Gastroesophageal sphincter (tissue), 4 donors: ENCODE results near the gene PTCH1. TPM values are rescaled to one million over a fixed set of nuclear protein-coding genes. Genes with fewer than 3 reads are reported as not detected.

Source experiments
- ATAC-seq: fragments of 150-250 bp; one replicate; pipeline ENCODE4 v1.9.1; 2016; ENCODE audit warnings: mild to moderate bottlenecking, moderate library complexity
- H3K27ac ChIP-seq, 4 donors: fragments of 200-600 bp; sonication (generic) in 3 of 4; 1 replicate in 3 of 4; 2 replicates in 1 of 4; pipeline ENCODE4 v1.5.1; 2016 to 2019
- H3K27me3 ChIP-seq: fragments of 200-600 bp; sonication (generic); one replicate; pipeline ENCODE4 v1.5.1; 2019
- H3K36me3 ChIP-seq, 2 donors: fragments of 200-600 bp; sonication (generic); one replicate each; pipeline ENCODE4 v1.5.1; 2019; ENCODE audit warnings: control low read depth in 1 of 2
- H3K4me1 ChIP-seq, 3 donors: fragments of 200-600 bp; sonication (generic); 1 replicate in 2 of 3; 2 replicates in 1 of 3; pipeline ENCODE4 v1.5.1; 2016 to 2019; ENCODE audit warnings: control low read depth in 2 of 3
- H3K4me3 ChIP-seq, 2 donors: fragments of 200-600 bp; sonication (generic); one replicate each; pipeline ENCODE4 v1.5.1; 2019; ENCODE audit warnings: mild to moderate bottlenecking in 1 of 2, moderate library complexity in 1 of 2
- H3K9me3 ChIP-seq, 3 donors: fragments of 200-600 bp; sonication (generic); one replicate each; pipeline ENCODE4 v1.5.1; 2017 to 2019; ENCODE audit warnings: control low read depth in 2 of 3
- CTCF ChIP-seq, 4 experiments: fragments of 200-600 bp in 2 of 4; fragments of 450-650 bp in 2 of 4; sonication (generic) in 1 of 4; IDR thresholded peaks; one replicate each; pipeline ENCODE4 v1.5.1; 2017 to 2019; ENCODE audit warnings: antibody characterized with exemption in 4 of 4, mild to moderate bottlenecking in 2 of 4, moderate library complexity in 2 of 4
- EP300 ChIP-seq: sonication (generic); formaldehyde crosslinking; IDR thresholded peaks from one replicate; pipeline ENCODE4 v1.6.1; 2017; ENCODE audit warnings: antibody characterized with exemption, mild to moderate bottlenecking
- POLR2A ChIP-seq, 2 donors: fragments of 450-650 bp; IDR thresholded peaks; one replicate each; pipeline ENCODE4 v1.6.1; 2017; ENCODE audit warnings: antibody characterized with exemption in 2 of 2, mild to moderate bottlenecking in 2 of 2, moderate library complexity in 1 of 2
- POLR2AphosphoS5 ChIP-seq: sonication (generic); formaldehyde crosslinking; IDR thresholded peaks from one replicate; pipeline ENCODE4 v1.6.1; 2017; ENCODE audit warnings: antibody characterized with exemption
- WGBS, 2 donors: methylation state at CpG; one replicate each; pipeline ENCODE4 v1.1.5; 2018; ENCODE audit warnings: low coverage in 1 of 2; 5-methylcytosine and 5-hydroxymethylcytosine counted together
- total RNA-seq, 4 donors: library from RNA; depleted of rRNA; stranded (reverse); fragments of >200 nt; gene quantifications; one replicate each; pipeline ENCODE4 v1.1.0, GENCODE V29; 2016

Gene PTCH1
- total RNA-seq, 4 donors from 2014 or later = 12.5 to 20.3 (median 15.5) TPM

- ATAC-seq = no peak
- no peak overlapping the region for H3K4me3 ChIP-seq
- peaks cover 0 to 15% (median 0%) of the 10 kb centered on the region in 3 donors for H3K4me1 ChIP-seq
- no peaks in the 10 kb centered on the region for H3K27me3 ChIP-seq
- 93 to 98% methylated on average over 5 to 7 of the region's 7 CpGs for WGBS, 2 donors
- peaks cover 0 to 11% (median 0%) of the 10 kb centered on the region in 3 donors for H3K9me3 ChIP-seq
- no peaks in the 10 kb centered on the region for H3K36me3 ChIP-seq
- H3K27ac ChIP-seq = no peak overlapping the region
- TF ChIP-seq POLR2AphosphoS5 (no peak), POLR2A (IDR thresholded peaks at IDR 0.05) (no peak), CTCF (IDR thresholded peaks at IDR 0.05) (no peak), EP300 (no peak)
Measured at GRCh38 chr9:95429948-95430620, 86.7 kb downstream of the PTCH1 start.

- Histone ChIP-seq H3K9me3 (peaks cover 0 to 16% (median 0%) of the 10 kb centered on the region in 3 donors), H3K4me3 (no peak overlapping the region), H3K27ac (no peak overlapping the region), H3K27me3 (no peaks in the 10 kb centered on the region), H3K4me1 (peaks cover 0 to 15% (median 0%) of the 10 kb centered on the region in 3 donors), H3K36me3 (no peaks in the 10 kb centered on the region)
- 79 to 94% methylated on average over 5 to 6 of the region's 10 CpGs for WGBS, 2 donors
- TF ChIP-seq POLR2AphosphoS5 = no peak
- no peak for TF ChIP-seq EP300
- no peak for TF ChIP-seq POLR2A (IDR thresholded peaks at IDR 0.05)
- TF ChIP-seq CTCF (IDR thresholded peaks at IDR 0.05) = no peak
- no peak for ATAC-seq
Measured at GRCh38 chr9:95429096-95429495, 87.7 kb downstream of the PTCH1 start.

- ATAC-seq = no peak
- peaks cover 0 to 46% (median 0%) of the 10 kb centered on the region in 3 donors for H3K9me3 ChIP-seq
- peak overlapping the region in 3 of 4 donors; percentile 66 to 82 (median 82) for H3K27ac ChIP-seq
- H3K27me3 ChIP-seq = no peaks in the 10 kb centered on the region
- 44 to 65% methylated on average over 3 to 5 of the region's 11 CpGs for WGBS, 2 donors
- peaks cover 0 to 15% (median 0%) of the 10 kb centered on the region in 3 donors for H3K4me1 ChIP-seq
- H3K36me3 ChIP-seq = peaks cover 0 to 9% of the 10 kb centered on the region in 2 donors
- H3K4me3 ChIP-seq = peak overlapping the region in 1 of 2 donors; percentile 54
- TF ChIP-seq EP300 (no peak), CTCF (IDR thresholded peaks at IDR 0.05) (no peak), POLR2AphosphoS5 (no peak), POLR2A (IDR thresholded peaks at IDR 0.05) (no peak)
Measured at GRCh38 chr9:95425910-95426551, 90.7 kb downstream of the PTCH1 start.

- H3K4me1 ChIP-seq = peaks cover 0 to 15% (median 0%) of the 10 kb centered on the region in 3 donors
- peaks cover 0 to 35% (median 0%) of the 10 kb centered on the region in 3 donors for H3K9me3 ChIP-seq
- H3K4me3 ChIP-seq = no peak overlapping the region
- 92 to 100% methylated on average over 1 of the region's 1 CpG for WGBS, 2 donors
- no peak for TF ChIP-seq EP300
- no peak for TF ChIP-seq POLR2AphosphoS5
- TF ChIP-seq POLR2A (IDR thresholded peaks at IDR 0.05) = no peak
- TF ChIP-seq CTCF (IDR thresholded peaks at IDR 0.05) = no peak
- H3K36me3 ChIP-seq = peaks cover 0 to 9% of the 10 kb centered on the region in 2 donors
- H3K27ac ChIP-seq = no peak overlapping the region
- no peak for ATAC-seq
- H3K27me3 ChIP-seq = no peaks in the 10 kb centered on the region
Measured at GRCh38 chr9:95422650-95423049, 94.1 kb downstream of the PTCH1 start.

- ATAC-seq = no peak
- no peak overlapping the region for H3K4me3 ChIP-seq
- H3K27ac ChIP-seq = no peak overlapping the region
- H3K9me3 ChIP-seq = peaks cover 0 to 35% (median 0%) of the 10 kb centered on the region in 3 donors
- no peak for TF ChIP-seq EP300
- no peak for TF ChIP-seq POLR2AphosphoS5
- TF ChIP-seq POLR2A (IDR thresholded peaks at IDR 0.05) = no peak
- no peak for TF ChIP-seq CTCF (IDR thresholded peaks at IDR 0.05)
- H3K4me1 ChIP-seq = no peaks in the 10 kb centered on the region
- peaks cover 0 to 9% of the 10 kb centered on the region in 2 donors for H3K36me3 ChIP-seq
- no peaks in the 10 kb centered on the region for H3K27me3 ChIP-seq
Measured at GRCh38 chr9:95420518-95420917, 96.3 kb downstream of the PTCH1 start.
